Mesendoderm (in vitro differentiated cells): ENCODE results near the gene PLOD1.
"Not testable (repeated sequence)": the region's sequence is repeated elsewhere in the genome, so short reads cannot be mapped to it uniquely, and the experiment has no call there.

Experiments used
- DNase-seq: peaks from one replicate; pipeline ENCODE4 v3.0.0; 2013
- H2AK5ac ChIP-seq: 2 replicates; pipeline ENCODE4 v1.6.1; 2013; ENCODE audit warnings: low read length, inconsistent platforms
- H2BK120ac ChIP-seq: 2 replicates; pipeline ENCODE4 v1.6.1; 2013; ENCODE audit warnings: low read depth, mild to moderate bottlenecking, low read length, moderate library complexity, mixed read lengths
- H2BK15ac ChIP-seq: replicated peaks from 2 replicates; pipeline ENCODE4 v1.6.1; 2013; ENCODE audit warnings: low read depth, mild to moderate bottlenecking, moderate library complexity
- H2BK5ac ChIP-seq: 2 replicates; pipeline ENCODE4 v1.6.1; 2013; ENCODE audit warnings: low read length, inconsistent platforms
- H3K18ac ChIP-seq: 2 replicates; pipeline ENCODE4 v1.6.1; 2013; ENCODE audit warnings: mild to moderate bottlenecking, low read length, mixed read lengths
- H3K23ac ChIP-seq: one replicate; pipeline ENCODE4 v1.6.1; 2013; ENCODE audit warnings: low read length
- H3K27ac ChIP-seq: 2 replicates; pipeline ENCODE4 v1.5.1; 2013; ENCODE audit warnings: low read depth, mild to moderate bottlenecking, inconsistent platforms, low read length, moderate library complexity
- H3K27me3 ChIP-seq: 2 replicates; pipeline ENCODE4 v1.6.1; 2013; ENCODE audit warnings: low read length, control low read depth, mild to moderate bottlenecking, inconsistent platforms; ENCODE audit not compliant: insufficient read depth, poor library complexity
- H3K36me3 ChIP-seq: 2 replicates; pipeline ENCODE4 v1.6.1; 2013; ENCODE audit warnings: low read length, inconsistent platforms; ENCODE audit not compliant: control insufficient read depth, insufficient read depth
- H3K4ac ChIP-seq: one replicate; pipeline ENCODE4 v1.6.1; 2013; ENCODE audit warnings: low read depth, mild to moderate bottlenecking, low read length, moderate library complexity
- H3K4me1 ChIP-seq: 2 replicates; pipeline ENCODE4 v1.6.1; 2013; ENCODE audit warnings: low read depth, low read length, inconsistent platforms; ENCODE audit not compliant: control insufficient read depth
- H3K4me2 ChIP-seq: 2 replicates; pipeline ENCODE4 v1.6.1; 2013; ENCODE audit warnings: low read length
- H3K4me3 ChIP-seq: 2 replicates; pipeline ENCODE4 v1.5.1; 2013; ENCODE audit warnings: mild to moderate bottlenecking, low read length
- H3K56ac ChIP-seq: one replicate; pipeline ENCODE4 v1.6.1; 2013; ENCODE audit warnings: low read length
- H3K79me1 ChIP-seq: 2 replicates; pipeline ENCODE4 v1.6.1; 2013; ENCODE audit warnings: low read length, inconsistent platforms
- H3K79me2 ChIP-seq: 2 replicates; pipeline ENCODE4 v1.6.1; 2013; ENCODE audit warnings: mild to moderate bottlenecking, low read length; ENCODE audit not compliant: control insufficient read depth, insufficient read depth
- H3K9ac ChIP-seq: 2 replicates; pipeline ENCODE4 v1.6.1; 2013; ENCODE audit warnings: low read length, inconsistent platforms
- H4K5ac ChIP-seq: one replicate; pipeline ENCODE4 v1.6.1; 2013; ENCODE audit warnings: low read length
- H4K8ac ChIP-seq: one replicate; pipeline ENCODE4 v1.6.1; 2013; ENCODE audit warnings: low read depth, mild to moderate bottlenecking, control low read depth, low read length, moderate library complexity
- WGBS: extraction: QIAGEN DNeasy Blood & Tissue Kit; methylation state at CpG from one replicate; pipeline ENCODE4 v1.1.7; 2013; ENCODE audit warnings: low lambda C conversion rate, missing lambda C conversion rate; ENCODE audit not compliant: insufficient coverage; ENCODE audit errors: extremely low coverage; 5-methylcytosine and 5-hydroxymethylcytosine counted together

The PLOD1 gene

GRCh38 chr1:11888877-11889208, 45.7 kb upstream of the PLOD1 start:
- H3K18ac ChIP-seq, result no peak overlapping the region
- H3K4ac ChIP-seq, result no peak overlapping the region
- H3K27me3 ChIP-seq, result no peaks in the 10 kb centered on the region
- no peaks in the 10 kb centered on the region for H3K79me1 ChIP-seq
- no peak for DNase-seq
- no peaks in the 10 kb centered on the region for H3K36me3 ChIP-seq
- no peak overlapping the region for H3K9ac ChIP-seq
- H3K27ac ChIP-seq, result no peak overlapping the region
- H2AK5ac ChIP-seq, result no peak overlapping the region
- no peaks in the 10 kb centered on the region for H3K4me1 ChIP-seq
- H4K8ac ChIP-seq, result no peak overlapping the region
- no peak overlapping the region for H3K4me2 ChIP-seq
- H4K5ac ChIP-seq, result no peak overlapping the region
- no peak overlapping the region for H3K23ac ChIP-seq
- H2BK5ac ChIP-seq, result no peak overlapping the region
- no CpG with 5 or more reads among the region's 3 CpGs for WGBS
- no peaks in the 10 kb centered on the region for H3K79me2 ChIP-seq
- no peak overlapping the region for H2BK15ac ChIP-seq
- no peak overlapping the region for H3K4me3 ChIP-seq
- no peak overlapping the region for H3K56ac ChIP-seq
- no peak overlapping the region for H2BK120ac ChIP-seq

- Histone ChIP-seq H2BK120ac (no peak overlapping the region), H3K27me3 (no peaks in the 10 kb centered on the region), H3K4me3 (no peak overlapping the region), H3K79me1 (no peaks in the 10 kb centered on the region), H2BK15ac (no peak overlapping the region), H4K5ac (no peak overlapping the region), H3K56ac (no peak overlapping the region), H3K4me2 (no peak overlapping the region), H3K23ac (no peak overlapping the region), H3K9ac (no peak overlapping the region), H3K4me1 (no peaks in the 10 kb centered on the region), H2BK5ac (no peak overlapping the region), H2AK5ac (no peak overlapping the region), H4K8ac (no peak overlapping the region), H3K18ac (no peak overlapping the region), H3K27ac (no peak overlapping the region), H3K4ac (no peak overlapping the region), H3K79me2 (no peaks in the 10 kb centered on the region), H3K36me3 (no peaks in the 10 kb centered on the region)
- no CpG with 5 or more reads among the region's 6 CpGs for WGBS
- no peak for DNase-seq
Measured at GRCh38 chr1:11891433-11892186, 42.9 kb upstream of the PLOD1 start.

GRCh38 chr1:11893907-11894251, 40.6 kb upstream of the PLOD1 start:
- Histone ChIP-seq H2BK5ac (no peak overlapping the region), H3K4me3 (no peak overlapping the region), H3K4ac (no peak overlapping the region), H3K27ac (no peak overlapping the region), H4K8ac (no peak overlapping the region), H3K27me3 (no peaks in the 10 kb centered on the region), H3K4me2 (no peak overlapping the region), H3K56ac (no peak overlapping the region), H3K9ac (no peak overlapping the region), H3K4me1 (no peaks in the 10 kb centered on the region), H3K36me3 (no peaks in the 10 kb centered on the region), H3K18ac (no peak overlapping the region), H3K23ac (no peak overlapping the region), H3K79me1 (no peaks in the 10 kb centered on the region), H3K79me2 (no peaks in the 10 kb centered on the region), H2BK15ac (no peak overlapping the region), H2AK5ac (no peak overlapping the region), H4K5ac (no peak overlapping the region), H2BK120ac (no peak overlapping the region)
- peak; percentile 71 for DNase-seq
- no CpG with 5 or more reads among the region's 5 CpGs for WGBS

GRCh38 chr1:11894501-11894900, 40.0 kb upstream of the PLOD1 start:
- H3K4me2 ChIP-seq, H3K79me1 ChIP-seq, H2BK15ac ChIP-seq, H3K18ac ChIP-seq, H2BK5ac ChIP-seq, H3K79me2 ChIP-seq, H3K4me1 ChIP-seq, H4K8ac ChIP-seq, H2AK5ac ChIP-seq, H2BK120ac ChIP-seq, H3K27me3 ChIP-seq, H3K27ac ChIP-seq, H3K36me3 ChIP-seq, H4K5ac ChIP-seq, H3K56ac ChIP-seq, H3K23ac ChIP-seq, H3K4ac ChIP-seq, H3K9ac ChIP-seq, DNase-seq, H3K4me3 ChIP-seq: not testable (repeated sequence)
- no CpG with 5 or more reads among the region's 1 CpG for WGBS

- Histone ChIP-seq H3K79me1 (no peaks in the 10 kb centered on the region), H3K23ac (no peak overlapping the region), H3K4ac (no peak overlapping the region), H3K27ac (no peak overlapping the region), H3K36me3 (no peaks in the 10 kb centered on the region), H2AK5ac (no peak overlapping the region), H2BK120ac (no peak overlapping the region), H3K79me2 (no peaks in the 10 kb centered on the region), H3K27me3 (no peaks in the 10 kb centered on the region), H2BK5ac (no peak overlapping the region), H3K4me1 (no peaks in the 10 kb centered on the region), H3K56ac (no peak overlapping the region), H3K18ac (no peak overlapping the region), H2BK15ac (no peak overlapping the region), H3K4me2 (no peak overlapping the region), H3K9ac (no peak overlapping the region), H3K4me3 (no peak overlapping the region), H4K8ac (no peak overlapping the region), H4K5ac (no peak overlapping the region)
- WGBS, result no CpG with 5 or more reads among the region's 38 CpGs
- DNase-seq, result no peak
Measured at GRCh38 chr1:11898086-11898785, 36.3 kb upstream of the PLOD1 start.
